ENCODE measurements around the gene CBX6. TPM values are rescaled to one million over a fixed set of nuclear protein-coding genes. Genes with fewer than 3 reads are reported as not detected.

CBX6 gene
- total RNA-seq = 39.9 and 41.7 TPM in 2 replicates

GRCh38 chr22:38872172-38872830, at the start of gene CBX6:
Gene CBX6 (minus strand): TSS chr22:38872216. CDS start chr22:38872190, 26 bp downstream.

GRCh38 chr22:38843657-38844314, 28.2 kb downstream of the CBX6 start, which contains the start of gene NPTXR:
Gene NPTXR (minus strand): TSS chr22:38844028.

Other genes starting within 250 kb of the CBX6 start
- gene FAM227A, start 215.8 kb downstream of the CBX6 start, total RNA-seq = not detected in 2 replicates
- gene CBY1, start 215.6 kb downstream of the CBX6 start, total RNA-seq = 20.3 and 22.7 TPM in 2 replicates
- 83.6 and 96.4 TPM in 2 replicates for gene TOMM22, start 190.3 kb downstream of the CBX6 start, total RNA-seq
- gene JOSD1, start 171.3 kb downstream of the CBX6 start, total RNA-seq = 78.4 and 87.0 TPM in 2 replicates
- gene GTPBP1, start 166.3 kb downstream of the CBX6 start, total RNA-seq = 27.6 and 28.2 TPM in 2 replicates
- 69.0 and 82.1 TPM in 2 replicates for gene SUN2, start 116.2 kb downstream of the CBX6 start, total RNA-seq
- 13.5 and 16.5 TPM in 2 replicates for gene DNAL4, start 78.1 kb downstream of the CBX6 start, total RNA-seq
- 0.05 and 0.07 TPM in 2 replicates for gene NPTXR, start 28.2 kb downstream of the CBX6 start, total RNA-seq
- not detected in 2 replicates for gene APOBEC3A, start 85.4 kb upstream of the CBX6 start, total RNA-seq
- 19.7 and 25.1 TPM in 2 replicates for gene APOBEC3B, start 110.1 kb upstream of the CBX6 start, total RNA-seq
- 8.4 and 8.6 TPM in 2 replicates for gene APOBEC3C, start 142.0 kb upstream of the CBX6 start, total RNA-seq
- 2.4 TPM in 2 replicates for gene APOBEC3D, start 148.9 kb upstream of the CBX6 start, total RNA-seq
- gene APOBEC3F, start 168.6 kb upstream of the CBX6 start, total RNA-seq = 6.9 and 10.6 TPM in 2 replicates
- gene APOBEC3G, start 205.1 kb upstream of the CBX6 start, total RNA-seq = 9.7 and 11.9 TPM in 2 replicates
- 0.20 and 7.1 TPM in 2 replicates for gene APOBEC3H, start 225.0 kb upstream of the CBX6 start, total RNA-seq

All from mammary microvascular endothelial cell (primary cell).